NCI-H510A (cell line): ENCODE measurements around the gene GALNT16.
"Not testable (repeated sequence)": the region's sequence is repeated elsewhere in the genome, so short reads cannot be mapped to it uniquely, and the experiment has no call there.

ENCODE experiments used
- DNase-seq: peaks from one replicate; lab custom pipeline; 2025; lab: John Stamatoyannopoulos, UW

Gene GALNT16

DNA sequence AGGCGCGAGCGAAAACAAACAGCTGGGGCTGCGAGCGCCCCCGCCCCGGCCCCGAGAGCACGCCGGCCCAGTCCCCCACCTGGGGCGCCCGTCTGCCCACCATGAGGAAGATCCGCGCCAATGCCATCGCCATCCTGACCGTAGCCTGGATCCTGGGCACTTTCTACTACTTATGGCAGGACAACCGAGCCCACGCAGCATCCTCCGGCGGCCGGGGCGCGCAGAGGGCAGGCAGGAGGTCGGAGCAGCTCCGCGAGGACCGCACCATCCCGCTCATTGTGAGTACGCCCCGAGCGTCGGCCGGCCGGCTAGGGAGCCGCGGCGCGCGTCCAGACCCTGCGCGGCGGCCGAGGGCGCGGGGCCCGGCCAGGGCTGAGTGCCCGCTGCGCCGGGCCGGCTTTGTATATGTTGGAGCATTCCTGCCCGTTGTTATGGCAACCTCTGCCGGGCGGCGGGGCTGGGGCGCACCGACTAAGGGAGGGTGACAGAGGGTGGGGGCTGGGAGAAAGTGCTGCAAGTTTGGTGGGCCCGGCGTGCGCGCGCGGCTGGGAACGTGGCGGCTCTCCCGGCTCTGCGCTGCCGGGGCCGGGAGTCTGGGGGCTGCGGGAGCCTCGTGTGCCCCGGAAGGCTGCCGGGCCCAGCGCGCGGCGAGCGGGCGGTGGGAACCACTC is 367 bp downstream of the GALNT16 start:
- DNase-seq: no peak

DNA sequence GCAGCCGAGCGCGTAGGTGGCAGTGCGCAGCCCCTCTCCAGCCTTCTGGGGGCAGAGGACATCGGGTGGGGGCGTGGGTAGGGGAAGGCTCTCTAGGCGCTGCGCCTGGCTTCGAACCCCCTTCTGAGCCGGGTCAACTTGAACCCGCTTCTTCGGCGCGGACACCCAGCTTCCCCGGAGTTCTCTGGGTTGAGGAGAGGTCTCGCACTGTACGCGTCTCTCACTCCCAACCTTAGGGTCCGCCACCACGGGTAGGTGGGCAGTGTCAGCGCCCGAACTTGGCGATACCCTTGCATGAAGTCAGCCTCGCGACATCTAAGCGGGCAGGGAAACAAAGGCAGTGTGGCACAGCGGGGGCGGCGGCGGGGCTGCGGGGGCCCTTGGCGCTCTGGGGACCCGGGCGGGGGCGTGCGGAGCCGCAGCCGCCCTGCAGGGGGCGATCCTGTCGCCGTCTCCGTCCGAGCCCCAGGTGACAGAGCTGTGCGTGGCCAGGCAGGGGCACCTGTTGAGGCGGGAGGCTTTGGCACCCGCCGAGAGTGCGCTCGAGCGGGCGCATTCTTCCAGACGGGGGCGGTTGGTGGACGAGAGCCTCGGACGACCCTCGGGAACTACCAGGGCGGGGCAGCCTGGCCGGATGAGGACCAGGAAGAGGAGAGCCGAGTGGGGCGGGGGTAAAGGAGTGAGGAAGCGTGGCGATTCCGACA is 1.1 kb downstream of the GALNT16 start:
- no peak for DNase-seq

DNA sequence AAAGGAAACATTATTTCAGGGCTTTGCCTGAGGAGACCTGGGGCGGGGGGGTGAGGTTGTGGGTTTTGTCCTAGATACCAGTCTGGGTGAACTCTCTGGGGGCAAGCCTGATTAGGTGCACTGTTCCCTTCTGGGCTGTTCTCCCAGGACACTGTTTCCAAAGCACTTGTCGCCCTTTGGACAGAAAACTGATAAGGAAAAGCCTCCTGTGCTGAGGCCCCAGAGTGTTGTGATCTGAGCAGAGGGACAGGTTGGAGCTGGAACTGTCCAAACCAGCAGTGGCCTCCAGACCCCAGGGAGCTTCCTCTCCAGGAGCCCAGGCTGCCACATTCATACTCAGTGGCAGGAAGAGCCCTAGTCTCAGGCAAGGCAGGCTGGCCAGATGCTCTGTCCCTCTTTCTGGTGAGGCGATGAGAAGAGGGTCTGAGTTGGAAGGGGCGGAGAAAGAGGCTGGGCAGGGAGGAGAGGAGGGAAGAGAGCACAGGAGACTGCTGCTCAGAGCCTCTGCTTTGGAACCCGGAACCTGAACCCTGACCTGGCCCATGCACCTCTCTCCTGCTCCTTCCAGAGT is 1.9 kb downstream of the GALNT16 start:
- no peak for DNase-seq

DNA sequence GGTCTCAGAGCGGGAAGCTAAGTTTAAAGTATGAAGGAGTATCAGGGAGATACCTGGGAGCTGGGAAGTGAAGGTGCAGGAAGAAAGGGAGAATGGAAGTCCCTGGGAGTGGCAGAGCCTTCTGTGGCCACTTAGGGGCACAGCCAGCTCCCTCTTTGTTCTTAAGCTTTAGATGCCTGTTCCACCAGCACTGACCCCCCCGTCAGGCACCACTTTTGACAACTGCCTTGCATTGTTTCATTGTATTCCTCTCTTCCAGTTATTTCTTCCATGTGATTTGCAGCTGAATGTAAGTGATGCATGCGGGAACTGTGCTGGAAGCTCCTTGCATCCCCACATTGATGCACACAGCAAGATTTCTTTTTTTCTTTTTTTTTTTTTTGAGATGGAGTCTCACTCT is 2.6 kb downstream of the GALNT16 start:
- no peak for DNase-seq

DNA sequence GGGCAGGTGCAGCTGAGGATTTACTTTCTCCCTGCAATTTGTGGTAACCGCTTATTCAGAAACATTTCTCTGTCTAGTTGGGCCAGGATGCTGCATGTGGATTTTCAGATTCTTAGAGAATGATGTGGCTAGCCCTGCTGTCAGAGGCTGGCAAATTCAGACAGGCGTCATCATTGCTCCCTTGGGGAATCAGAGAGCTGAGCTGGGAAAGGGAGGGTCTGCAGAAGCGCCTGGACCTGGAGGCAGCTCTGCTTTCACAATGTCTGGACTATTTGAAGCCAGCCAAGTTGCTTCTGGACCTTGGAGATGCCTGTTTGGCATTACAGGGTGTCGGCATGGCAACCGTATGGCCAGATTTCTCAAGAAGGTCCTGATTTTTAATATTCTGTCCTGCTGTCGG is 3.4 kb downstream of the GALNT16 start:
- no peak for DNase-seq

DNA sequence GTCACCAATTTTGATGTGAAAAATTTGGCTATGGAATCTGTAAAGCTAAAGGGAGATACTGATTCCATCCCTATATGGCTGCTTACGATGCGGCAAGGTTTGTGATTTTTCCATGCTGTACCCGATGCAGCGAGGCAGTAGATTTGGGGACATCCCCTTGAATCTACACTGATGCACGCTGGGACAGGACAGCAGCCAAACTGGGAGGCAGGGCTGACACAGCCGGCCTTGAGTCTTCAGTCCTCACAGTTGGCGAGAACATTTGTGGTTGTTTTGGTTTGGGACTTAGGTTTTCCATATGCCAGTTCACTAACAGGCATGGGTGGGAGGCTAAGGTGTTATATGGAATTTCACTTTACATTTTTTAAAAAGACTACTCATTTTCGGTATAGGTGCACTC is 3.8 kb downstream of the GALNT16 start:
- no peak for DNase-seq

DNA sequence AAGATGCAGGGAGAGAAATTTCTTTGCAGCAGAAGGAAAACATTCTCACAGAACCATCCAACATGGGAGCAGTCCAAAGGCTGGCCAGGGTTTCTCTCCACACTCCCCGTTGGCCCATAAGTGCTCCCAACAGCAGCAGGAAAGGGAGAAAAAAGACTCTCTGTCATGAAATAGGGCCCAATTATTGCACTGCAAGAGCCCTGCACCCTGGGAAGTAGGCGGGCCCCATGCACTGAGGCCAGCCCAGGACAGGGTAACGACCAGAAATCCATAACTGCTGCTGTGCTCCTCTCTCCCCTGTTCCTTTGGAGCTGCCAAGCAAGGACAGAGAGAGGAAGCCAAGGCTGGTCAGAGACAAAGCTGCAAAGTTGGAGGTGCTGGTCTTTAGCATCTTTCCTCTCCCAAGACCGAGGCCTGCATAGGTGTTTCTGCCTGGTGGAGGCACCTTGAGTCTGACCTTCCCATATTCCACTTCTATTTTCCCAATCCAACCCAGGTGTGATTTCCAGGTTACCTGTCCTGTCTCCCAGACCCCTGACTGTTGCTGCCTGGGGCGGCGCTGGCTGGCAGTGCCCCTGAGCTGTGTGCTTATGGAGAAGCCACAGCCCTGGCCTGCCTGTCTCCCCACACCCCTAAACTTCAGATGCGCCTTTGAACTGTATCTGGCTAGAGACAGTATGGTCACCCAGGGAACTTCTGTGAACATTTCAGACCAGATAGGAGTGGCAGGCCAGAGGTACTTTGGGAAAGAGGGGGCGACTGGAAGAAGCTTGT is 6.8 kb downstream of the GALNT16 start:
- no peak for DNase-seq

DNA sequence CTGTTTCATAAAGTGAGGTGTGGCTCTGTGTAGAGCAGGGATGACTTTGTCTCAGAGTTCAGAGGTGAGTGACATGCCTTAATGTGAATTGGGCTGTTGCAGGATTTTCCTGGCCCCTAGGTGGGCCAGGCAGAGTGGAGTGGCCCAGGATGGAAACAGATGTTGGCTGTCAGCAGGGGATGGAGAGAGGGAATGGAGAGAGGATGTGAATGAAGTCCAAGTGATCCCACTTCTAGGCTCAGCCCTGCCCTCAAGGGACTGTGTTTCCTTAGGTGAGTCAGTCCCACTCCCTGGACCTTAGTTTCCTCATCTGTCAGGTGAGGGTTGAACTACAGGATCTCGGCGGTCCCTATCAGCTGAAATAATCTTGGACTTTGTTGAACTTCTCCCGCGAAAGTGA is 7.5 kb downstream of the GALNT16 start:
- DNase-seq: no peak

DNA sequence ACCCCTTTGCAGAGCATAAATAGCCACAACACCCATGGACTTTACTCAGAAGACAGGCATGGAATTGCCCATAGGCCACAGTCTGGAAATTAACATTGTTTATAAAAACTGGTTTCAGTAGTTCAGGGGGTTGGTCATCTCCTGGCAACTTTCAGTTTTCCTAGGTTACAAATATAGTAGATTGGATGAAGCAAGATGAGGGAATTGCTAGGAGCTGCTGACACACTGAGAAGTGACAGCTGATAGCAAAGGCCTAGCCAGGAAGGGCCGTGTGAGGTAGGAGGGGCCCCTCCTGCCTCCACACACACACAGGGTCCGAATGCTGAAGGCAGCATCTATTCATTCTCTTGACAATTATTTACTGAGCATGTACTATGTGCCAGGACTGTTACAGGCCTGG is 8.3 kb downstream of the GALNT16 start:
- DNase-seq: no peak

DNA sequence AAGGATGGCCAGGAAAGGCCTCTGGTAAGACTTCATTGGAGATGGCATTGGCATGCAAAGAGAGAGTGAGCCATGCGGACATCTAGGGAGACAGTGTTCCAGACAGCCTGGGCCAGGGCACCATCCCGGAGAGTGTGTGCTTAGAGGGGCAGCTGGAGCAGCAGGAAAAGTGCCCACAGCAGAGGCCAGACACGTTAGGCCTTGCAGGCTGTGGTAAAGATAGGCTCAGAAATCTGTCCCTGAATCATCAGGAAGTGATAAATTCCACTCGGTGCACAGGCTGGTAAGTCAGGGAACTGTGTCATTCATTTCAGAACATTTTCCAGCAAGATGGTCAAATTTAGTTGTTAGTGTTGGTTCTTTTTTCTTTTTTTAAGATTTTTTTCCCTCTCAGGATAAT is 8.8 kb downstream of the GALNT16 start:
- no peak for DNase-seq

DNA sequence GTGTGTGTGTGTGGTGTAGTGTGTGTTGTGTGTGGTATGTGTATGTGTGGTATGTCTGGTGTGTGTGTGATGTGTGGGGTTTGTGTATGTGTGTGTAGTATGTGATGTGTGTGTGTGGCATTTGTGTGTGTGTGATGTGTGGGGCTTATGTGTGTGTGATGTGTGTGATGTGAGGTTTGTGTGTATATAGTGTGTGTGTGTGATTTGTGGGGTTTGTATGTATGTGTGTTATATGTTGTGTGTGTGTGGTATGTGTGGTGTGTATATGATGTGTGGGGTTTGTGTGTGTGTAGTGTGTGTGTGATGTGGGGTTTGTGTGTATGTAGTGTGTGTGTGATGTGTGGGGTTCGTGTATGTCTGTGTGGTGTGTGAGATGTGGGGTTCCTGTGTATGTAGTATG is 9.4 kb downstream of the GALNT16 start:
- DNase-seq: no peak

DNA sequence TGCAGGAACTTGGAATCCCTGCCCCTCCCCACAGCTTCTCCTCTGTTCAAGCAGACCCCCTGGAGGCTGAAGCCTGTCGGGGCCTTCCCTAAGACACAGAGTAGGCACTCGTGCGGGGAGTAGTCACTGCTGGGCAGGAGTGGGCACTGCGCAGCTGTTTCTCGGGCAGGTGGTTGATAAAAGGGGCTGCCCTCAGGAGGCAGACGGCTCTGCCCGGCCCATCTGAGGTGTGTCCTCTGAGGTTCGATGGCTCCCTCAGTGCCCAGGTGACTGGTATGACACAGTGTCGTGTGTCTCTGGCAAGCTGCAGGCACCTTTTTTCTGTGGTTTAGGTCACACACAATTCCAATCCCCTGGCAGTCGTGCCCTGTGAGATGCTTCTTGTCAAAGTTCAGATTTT is 10.1 kb downstream of the GALNT16 start:
- no peak for DNase-seq

DNA sequence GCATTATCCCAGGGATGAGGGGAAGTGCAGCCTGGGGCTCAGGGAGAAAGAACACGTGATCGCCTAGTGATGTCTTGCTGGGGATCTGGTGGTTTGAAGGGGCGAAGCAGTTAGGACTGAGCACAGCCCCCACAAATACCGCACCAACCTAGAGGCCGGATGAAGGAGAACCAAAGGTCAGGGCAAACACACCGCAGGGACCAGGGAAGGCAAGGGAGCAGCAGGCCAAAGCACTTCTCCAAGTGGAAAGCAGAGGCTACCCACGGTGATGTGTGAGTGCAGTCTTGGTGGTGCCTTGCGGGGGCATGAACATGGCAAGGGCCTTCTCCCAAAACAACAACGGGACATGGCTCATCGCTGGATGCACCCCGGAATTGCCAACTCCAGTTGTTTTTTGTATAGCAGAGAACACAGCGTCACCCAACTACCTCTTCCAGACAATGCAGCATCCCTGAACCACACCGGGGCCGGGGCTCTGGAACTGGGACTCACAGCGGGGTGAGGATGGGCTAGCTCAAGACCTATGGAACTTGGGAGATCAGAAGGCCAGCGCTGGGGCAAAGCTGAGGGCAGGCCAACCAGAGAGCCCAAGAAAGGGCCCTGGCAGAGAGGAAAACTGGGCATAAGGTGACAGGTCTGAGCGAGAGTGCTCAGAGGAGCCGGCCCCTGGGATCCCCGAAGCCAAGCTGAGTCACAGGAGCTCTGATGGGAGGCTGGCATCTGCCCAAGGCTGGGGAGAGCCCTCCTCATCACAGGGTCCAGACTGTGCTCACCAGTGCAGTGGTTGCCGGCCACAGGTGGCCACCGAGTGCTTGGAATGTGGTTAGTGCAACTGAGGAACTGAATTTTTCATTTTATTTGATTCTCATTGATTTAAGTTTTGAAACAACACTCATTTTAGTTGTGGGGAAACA is 11.1 kb downstream of the GALNT16 start:
- DNase-seq: no peak

DNA sequence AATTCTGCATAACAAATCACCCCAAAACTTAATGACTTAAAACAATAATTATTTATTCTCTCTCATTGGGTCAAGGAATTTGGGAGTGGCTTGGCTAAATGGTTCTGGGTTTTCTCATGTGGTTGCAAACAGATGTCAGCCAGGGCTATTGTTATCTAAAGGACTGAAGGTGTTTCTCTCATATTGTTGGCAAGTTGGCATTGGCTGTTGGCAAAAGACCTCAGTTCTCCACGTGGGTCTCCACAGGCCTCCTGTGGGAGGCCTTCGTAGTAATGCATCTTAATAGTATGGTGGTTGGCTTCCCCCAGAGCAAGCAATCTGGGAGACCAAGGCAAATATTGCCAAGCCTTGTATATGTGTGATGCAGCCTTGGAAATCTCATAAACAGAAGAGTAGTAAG is 14.4 kb downstream of the GALNT16 start:
- DNase-seq: no peak

DNA sequence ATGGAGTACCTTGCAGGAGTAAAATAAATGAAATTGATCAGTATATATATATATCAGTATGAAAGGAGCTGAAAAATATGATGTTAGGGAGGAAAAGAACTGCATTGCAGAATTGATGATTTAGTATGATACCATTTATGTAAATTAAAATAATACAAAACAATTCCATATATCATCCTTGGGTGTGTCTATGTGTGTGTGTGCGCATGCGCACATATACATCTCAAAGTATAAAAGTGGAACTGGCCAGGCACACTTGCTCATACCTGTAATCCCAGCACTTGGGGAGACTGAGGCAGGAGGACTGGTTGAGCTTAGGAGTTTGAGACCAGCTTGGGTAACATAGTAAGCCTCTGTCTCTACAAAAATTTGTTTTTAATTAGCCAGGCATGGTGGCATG is 15.4 kb downstream of the GALNT16 start:
- no peak for DNase-seq

DNA sequence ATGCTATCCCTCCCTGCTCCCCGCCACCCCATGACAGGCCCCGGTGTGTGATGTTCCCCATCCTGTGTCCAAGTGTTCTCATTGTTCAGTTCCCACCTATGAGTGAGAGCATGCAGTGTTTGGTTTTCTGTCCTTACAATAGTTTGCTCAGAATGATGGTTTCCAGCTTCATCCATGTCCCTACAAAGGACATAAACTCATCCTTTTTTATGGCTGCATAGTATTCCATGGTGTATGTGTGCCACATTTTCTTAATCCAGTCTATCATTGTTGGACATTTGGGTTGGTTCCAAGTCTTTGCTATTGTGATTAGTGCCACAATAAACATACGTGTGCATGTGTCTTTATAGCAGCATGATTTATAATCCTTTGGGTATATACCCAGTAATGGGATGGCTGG is 17.4 kb downstream of the GALNT16 start:
- not testable (repeated sequence) for DNase-seq

DNA sequence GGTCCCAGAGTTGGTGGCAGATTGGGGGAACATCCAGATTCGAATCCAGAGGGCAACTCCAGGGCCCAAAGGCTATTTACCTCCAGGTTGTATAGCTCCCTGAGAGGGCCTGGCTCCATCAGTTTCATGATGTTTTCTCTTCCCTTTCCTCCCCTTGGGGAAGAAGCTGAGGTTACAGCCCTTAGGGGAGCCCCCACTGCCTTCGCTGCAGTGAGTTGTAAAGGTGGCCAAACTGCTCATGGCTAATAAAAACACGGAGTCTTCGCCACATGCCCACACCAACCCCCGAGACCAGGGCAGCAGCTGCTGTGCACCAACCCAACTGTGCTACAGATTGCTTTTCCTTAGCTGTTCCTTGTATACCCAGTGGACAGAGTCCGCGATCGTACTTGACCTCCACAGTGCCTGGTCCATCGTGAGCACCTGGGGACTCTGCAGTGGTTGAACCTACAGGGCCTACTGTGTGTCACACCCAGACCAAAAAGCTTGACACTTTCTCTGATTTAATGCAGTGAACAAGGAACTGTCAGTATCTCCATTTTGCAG is 20.9 kb downstream of the GALNT16 start:
- DNase-seq: no peak

DNA sequence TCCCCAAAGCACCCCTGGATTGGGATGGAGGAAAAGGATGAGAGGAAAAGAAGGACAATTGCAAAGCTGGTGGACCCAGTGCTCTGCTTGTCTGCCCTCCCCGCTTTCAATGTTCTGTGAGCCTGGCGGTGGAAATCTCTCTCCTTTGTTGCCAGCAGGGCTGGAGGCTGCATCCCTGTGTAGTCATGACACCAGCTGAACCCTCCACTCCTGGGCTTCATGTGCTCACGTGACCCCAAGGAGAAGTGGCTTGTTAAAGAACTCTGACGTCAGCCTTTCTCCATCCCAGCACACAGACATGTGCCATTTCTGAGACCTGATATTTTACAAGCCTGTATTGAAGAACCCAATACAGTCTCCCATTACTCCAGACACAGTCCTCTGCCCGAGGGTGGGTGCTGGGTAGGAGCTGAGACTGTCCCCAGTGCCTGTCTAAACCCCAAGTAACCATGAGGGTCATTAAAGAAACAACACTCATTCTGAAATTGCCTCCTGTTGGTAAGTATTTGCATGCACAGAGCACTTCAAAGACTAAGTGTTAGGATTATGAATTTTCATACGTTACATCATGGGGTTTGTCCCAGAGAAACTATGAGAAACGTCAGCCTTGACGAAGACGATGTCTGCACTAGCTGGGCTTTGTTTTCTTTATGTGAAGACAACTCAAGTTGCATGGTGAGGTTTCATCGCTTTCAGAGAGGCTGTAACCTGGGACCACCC is 21.7 kb downstream of the GALNT16 start:
- peak; percentile 91 for DNase-seq

DNA sequence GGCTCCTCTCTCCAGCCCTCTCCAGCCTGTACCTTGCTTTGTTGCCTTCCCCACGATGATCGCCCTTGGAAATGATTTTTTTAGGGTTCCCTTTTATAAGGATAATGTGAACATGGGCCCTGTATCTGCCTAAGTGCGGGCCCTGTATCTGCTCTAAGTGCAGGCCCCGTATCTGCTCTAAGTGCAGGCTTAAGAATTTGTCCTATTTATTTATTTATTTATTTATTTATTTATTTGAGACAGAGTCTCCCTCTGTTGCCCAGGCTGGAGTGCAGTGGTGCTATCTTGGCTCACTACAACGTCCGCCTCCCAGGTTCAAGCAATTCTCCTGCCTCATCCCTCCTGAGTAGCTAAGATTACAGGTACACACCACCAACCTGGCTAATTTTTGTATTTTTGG is 22.5 kb downstream of the GALNT16 start:
- no peak for DNase-seq

DNA sequence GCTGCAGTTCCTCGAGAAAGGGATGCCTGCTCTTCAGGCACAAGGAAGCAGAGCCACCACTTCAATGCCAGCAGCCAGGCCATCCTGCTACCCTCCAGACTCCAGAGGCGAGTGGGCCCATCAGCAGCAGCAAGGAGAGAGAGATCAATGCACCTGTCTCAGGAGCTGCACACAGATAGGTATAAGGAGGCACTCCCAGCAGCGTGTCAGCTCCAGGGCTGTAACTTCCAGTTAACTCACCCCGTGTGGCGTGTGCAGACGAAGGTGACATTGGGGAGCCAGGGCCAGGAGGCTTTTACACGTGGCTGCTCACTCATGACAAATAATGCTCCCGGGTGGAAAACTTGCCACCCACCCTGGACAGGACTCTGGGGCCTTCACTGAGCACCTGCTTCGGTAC is 24.2 kb downstream of the GALNT16 start:
- DNase-seq: no peak
